LNCAP (cell line): ENCODE results near the gene ETV2.

Source experiments
- TF ChIP-seq, protein P1 (sequence below): fragments of 450-650 bp; IDR thresholded peaks from 2 replicates; pipeline ENCODE4 v1.5.1; 2017; ENCODE audit warnings: mild to moderate bottlenecking

Gene ETV2

DNA sequence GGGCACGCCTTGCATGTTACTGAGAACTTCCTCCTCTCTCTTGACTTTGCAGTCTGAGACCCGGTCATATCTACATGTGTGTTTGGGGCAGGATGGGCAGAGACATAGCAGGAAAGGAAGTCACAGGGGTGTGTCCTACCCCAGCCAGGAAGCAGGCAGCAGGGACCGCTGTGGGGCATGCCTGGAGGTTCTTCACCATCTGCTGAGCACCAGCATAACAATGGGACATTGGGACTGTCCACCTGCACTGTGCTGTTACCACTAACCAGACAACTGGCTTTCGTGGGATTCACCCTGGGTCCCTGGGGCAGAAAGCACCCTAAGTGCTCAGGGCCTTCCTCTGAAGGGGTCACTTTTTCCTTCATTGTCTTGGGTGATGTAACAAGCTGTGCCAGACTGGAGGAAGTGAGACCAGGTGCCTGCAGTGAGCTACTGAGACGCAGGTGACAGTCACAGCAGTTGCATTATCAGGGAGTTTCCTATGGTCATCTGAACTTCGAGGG, 31.6 kb upstream of the ETV2 start:
- TF ChIP-seq, protein P1, sequence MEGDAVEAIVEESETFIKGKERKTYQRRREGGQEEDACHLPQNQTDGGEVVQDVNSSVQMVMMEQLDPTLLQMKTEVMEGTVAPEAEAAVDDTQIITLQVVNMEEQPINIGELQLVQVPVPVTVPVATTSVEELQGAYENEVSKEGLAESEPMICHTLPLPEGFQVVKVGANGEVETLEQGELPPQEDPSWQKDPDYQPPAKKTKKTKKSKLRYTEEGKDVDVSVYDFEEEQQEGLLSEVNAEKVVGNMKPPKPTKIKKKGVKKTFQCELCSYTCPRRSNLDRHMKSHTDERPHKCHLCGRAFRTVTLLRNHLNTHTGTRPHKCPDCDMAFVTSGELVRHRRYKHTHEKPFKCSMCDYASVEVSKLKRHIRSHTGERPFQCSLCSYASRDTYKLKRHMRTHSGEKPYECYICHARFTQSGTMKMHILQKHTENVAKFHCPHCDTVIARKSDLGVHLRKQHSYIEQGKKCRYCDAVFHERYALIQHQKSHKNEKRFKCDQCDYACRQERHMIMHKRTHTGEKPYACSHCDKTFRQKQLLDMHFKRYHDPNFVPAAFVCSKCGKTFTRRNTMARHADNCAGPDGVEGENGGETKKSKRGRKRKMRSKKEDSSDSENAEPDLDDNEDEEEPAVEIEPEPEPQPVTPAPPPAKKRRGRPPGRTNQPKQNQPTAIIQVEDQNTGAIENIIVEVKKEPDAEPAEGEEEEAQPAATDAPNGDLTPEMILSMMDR: no peak

DNA sequence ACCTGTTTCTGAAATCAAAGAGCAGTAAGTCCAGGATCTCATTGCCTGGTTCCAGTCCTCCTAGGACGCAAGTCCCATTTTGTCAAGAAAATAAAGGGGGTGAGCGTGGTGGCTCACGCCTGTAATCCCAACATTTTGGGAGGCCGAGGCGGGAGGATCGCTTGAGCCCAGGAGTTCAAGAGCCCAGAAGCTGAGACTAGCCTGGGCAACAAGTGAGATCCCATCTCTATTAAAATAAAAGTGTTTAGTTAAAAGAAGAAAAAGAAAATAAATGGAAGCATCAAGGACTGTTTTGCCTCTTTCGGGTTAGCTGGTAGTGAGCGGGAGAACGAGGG, 29.4 kb upstream of the ETV2 start:
- TF ChIP-seq, protein P1: no peak

DNA sequence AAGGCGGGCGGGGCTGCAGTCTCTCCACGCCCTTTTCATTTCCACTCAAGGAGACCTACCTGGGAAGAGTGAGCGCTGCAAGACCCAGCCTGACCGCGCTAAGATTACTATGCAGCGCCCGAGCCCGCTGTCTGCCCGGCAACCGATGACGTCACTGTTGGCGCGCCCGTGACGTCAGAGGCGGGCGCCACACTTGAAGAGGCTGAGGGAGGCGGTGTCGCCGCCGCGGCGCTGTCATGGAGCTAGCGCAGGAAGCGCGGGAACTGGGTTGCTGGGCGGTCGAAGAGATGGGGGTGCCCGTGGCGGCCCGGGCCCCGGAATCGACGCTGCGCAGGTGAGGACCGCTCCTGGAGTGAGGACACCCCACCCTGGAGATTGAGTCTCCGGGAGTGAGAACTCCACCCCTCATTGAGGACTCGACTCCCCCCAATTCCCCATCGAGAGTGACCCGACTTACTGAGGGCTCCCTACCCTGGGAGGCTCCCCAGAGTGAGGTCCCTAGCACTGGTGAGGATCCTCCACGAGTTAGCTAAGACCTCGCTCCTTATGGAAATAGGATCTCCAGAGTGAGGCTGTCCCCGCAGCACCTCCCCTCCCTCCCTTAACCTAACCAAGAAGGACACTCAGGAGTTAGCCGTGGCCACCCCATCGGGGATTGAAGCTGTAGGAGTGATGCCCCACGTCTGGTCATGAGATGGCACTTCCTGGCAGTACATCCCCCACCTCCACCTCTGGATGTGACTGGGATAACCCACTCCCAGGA, 28.8 kb upstream of the ETV2 start, which contains the start of gene HAUS5:
Gene HAUS5 (plus strand): TSS at position 177 of the 763 bp plus-strand sequence. CDS start 60 bp downstream, at position 237.
- TF ChIP-seq, protein P1: no peak

DNA sequence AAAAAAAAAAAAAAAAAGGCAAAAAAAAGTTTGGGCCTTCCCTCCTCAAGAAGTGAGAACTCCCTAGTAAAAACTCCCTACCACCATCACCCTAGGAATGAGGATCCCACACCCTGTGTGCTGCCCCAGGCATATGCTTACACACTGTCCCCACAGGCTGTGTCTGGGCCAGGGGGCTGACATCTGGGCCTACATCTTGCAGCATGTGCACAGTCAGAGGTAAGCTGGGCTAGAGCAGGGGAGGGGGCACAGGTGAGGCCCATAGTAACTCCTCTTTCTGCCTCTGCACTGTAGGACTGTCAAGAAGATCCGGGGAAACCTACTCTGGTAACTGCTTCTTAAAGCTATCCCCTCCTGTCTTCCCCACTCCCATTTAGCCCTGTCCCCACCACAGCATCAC, 28.0 kb upstream of the ETV2 start:
- TF ChIP-seq, protein P1: no peak

DNA sequence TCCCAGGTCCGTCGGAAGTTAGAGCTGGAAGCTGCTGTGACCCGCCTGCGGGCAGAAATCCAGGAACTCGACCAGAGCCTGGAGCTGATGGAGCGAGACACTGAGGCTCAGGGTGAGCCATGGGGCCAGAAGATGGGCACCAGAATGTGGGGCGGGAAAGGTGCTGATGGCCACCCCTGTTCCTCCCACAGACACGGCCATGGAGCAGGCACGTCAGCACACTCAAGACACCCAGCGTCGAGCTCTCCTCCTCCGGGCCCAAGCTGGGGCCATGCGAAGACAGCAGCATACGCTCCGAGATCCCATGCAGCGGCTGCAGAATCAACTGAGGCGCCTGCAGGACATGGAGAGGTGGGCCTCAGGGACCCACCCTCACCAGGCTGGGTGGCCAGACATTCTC, 26.5 kb upstream of the ETV2 start:
- TF ChIP-seq, protein P1: no peak

DNA sequence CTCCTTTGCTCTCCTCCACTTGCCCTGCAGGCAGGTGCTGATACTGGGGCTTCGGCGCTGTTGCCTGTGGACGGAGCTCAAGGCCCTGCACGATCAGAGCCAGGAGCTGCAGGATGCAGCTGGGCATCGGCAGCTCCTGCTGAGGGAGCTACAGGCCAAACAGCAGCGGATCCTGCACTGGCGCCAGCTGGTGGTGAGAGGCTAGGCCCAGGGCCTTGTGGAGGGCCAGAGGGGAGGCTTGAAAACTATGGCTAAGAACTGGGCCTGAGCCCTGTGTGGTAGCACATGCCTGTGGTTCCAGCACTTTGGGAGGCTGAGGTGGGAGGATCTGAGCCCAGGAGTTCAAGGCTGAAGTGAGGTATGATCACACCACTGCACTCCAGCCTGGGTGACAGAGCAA, 22.7 kb upstream of the ETV2 start:
- TF ChIP-seq, protein P1: no peak

DNA sequence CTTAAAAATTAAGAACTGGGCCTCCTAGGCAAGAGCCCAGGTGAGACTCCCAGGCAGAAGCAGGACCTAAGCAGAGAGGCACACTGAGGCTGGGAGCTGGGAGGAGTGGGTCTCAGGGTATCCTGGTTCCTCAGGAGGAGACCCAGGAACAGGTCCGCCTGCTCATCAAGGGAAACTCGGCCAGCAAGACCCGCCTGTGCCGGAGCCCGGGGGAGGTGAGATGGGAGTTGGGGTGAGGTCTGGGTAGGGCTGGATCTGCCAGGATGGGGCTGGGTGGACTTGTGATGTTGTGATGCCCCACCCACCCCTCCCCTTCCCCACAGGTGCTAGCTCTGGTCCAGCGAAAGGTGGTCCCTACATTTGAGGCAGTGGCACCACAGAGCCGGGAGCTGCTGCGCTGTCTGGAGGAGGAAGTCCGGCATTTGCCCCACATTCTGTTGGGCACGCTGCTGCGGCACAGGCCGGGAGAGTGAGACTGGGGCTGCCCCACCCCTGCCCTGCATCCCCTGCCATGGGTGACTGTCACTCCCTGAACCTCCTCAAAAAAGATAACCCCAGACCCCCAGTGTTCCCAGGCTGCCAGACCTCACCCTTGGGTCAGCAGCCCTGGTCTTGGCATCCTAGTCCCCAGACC, 22.1 kb upstream of the ETV2 start:
- TF ChIP-seq, protein P1: no peak
